HepG2 (cell line): ENCODE data around the gene TMEM41A. TPM values are rescaled to one million over a fixed set of nuclear protein-coding genes. Genes with fewer than 3 reads are reported as not detected.

Experiments
- ATAC-seq: fragments of 200-7000 bp; cut with Tn5 transposase; 3 replicates; pipeline ENCODE4 v1.9.1; 2020; ENCODE audit warnings: mild to moderate bottlenecking, moderate library complexity
- BruUV-seq: library from RNA; stranded (reverse); fragments of 400-500 nt; replicated peaks from 2 replicates; lab custom pipeline; 2021; lab: Mats Ljungman, UMichigan
- CTCF ChIA-PET: fragments of 300-600 bp; formaldehyde crosslinking; extraction: SDS; loops from one replicate; lab custom pipeline; 2021; ENCODE audit warnings: low total read pairs, inconsistent platforms, low intra/inter-chr PET ratio; lab: Yijun Ruan, JAX
- POLR2A ChIA-PET: fragments of 350-600 bp; sonication (Branson Sonifier 250); formaldehyde crosslinking; loops from one replicate; lab custom pipeline; 2020; ENCODE audit warnings: antibody characterized with exemption, inconsistent platforms; lab: Yijun Ruan, JAX
- DNase-seq: peaks from one replicate; pipeline ENCODE4 v3.0.0-alpha.2; 2015; ENCODE audit warnings: low spot score
- FAIRE-seq: peaks from 3 replicates; lab custom pipeline; 2011; peaks lifted over from hg19 to GRCh38; lab: Jason Lieb, UNC
- H2AFZ ChIP-seq: one replicate; pipeline ENCODE4 v1.6.1; 2011; ENCODE audit warnings: low read length, inconsistent platforms
- H3K27ac ChIP-seq: fragments of 300-600 bp; 3 replicates; pipeline ENCODE4 v1.8.0; 2011; ENCODE audit warnings: mixed run types, mild to moderate bottlenecking, mixed read lengths, low read length, inconsistent platforms; ENCODE audit not compliant: insufficient read depth; ENCODE audit errors: extremely low read length
- H3K27me3 ChIP-seq, 2 experiments: fragments of 200-600 bp in 1 of 2; 2 replicates in 1 of 2; 3 replicates in 1 of 2; pipeline versions ENCODE4 v1.6.0 to v1.8.0; 2011; ENCODE audit warnings: low read length in 2 of 2, mild to moderate bottlenecking in 2 of 2, moderate library complexity in 2 of 2, inconsistent platforms in 1 of 2; ENCODE audit not compliant: insufficient read depth in 2 of 2, control insufficient read depth in 1 of 2
- H3K36me3 ChIP-seq, 2 experiments: fragments of 200-600 bp in 1 of 2; replicated peaks in 1 of 2; 2 replicates in 1 of 2; 3 replicates in 1 of 2; pipeline versions ENCODE4 v1.5.1 to v1.8.0; 2011; ENCODE audit warnings: low read length in 2 of 2, inconsistent platforms in 1 of 2; ENCODE audit not compliant: insufficient read depth in 2 of 2, control insufficient read depth in 1 of 2
- H3K4me1 ChIP-seq: 2 replicates; pipeline ENCODE4 v1.5.1; 2012; ENCODE audit warnings: low read length, inconsistent platforms; ENCODE audit not compliant: insufficient read depth
- H3K4me2 ChIP-seq: 2 replicates; pipeline ENCODE4 v1.6.0; 2011; ENCODE audit warnings: low read depth, low read length, inconsistent platforms
- H3K4me3 ChIP-seq, 3 experiments: fragments of 200-600 bp in 1 of 3; sonication (generic), shearing (Covaris generic) in 1 of 3; replicated peaks in 1 of 3; 2 replicates each; pipeline ENCODE4 v1.5.1; 2011 to 2016; ENCODE audit warnings: low read length in 3 of 3, inconsistent platforms in 2 of 3, low read depth in 2 of 3, mild to moderate bottlenecking in 2 of 3, control low read depth in 1 of 3, mixed read lengths in 1 of 3; ENCODE audit not compliant: insufficient read depth in 1 of 3
- H3K79me2 ChIP-seq: one replicate; pipeline ENCODE4 v1.6.1; 2011; ENCODE audit warnings: low read length, inconsistent platforms; ENCODE audit not compliant: insufficient read depth
- H3K9ac ChIP-seq: 2 replicates; pipeline ENCODE4 v1.6.0; 2011; ENCODE audit warnings: mild to moderate bottlenecking, low read depth, low read length, inconsistent platforms; ENCODE audit not compliant: insufficient read depth
- H3K9me3 ChIP-seq: 2 replicates; pipeline ENCODE4 v1.5.1; 2012; ENCODE audit warnings: mild to moderate bottlenecking, low read length
- H4K20me1 ChIP-seq: 2 replicates; pipeline ENCODE4 v1.6.0; 2011; ENCODE audit warnings: inconsistent platforms, mild to moderate bottlenecking, low read length, moderate library complexity; ENCODE audit not compliant: insufficient read depth
- ATAD3A ChIP-seq: sonication (generic); formaldehyde crosslinking; IDR thresholded peaks from 2 replicates; pipeline ENCODE4 v1.4.0; 2020; ENCODE audit warnings: missing genetic modification reagents
- BCL6 ChIP-seq: IDR thresholded peaks from 2 replicates; pipeline ENCODE4 v1.6.1; 2016; ENCODE audit warnings: missing genetic modification reagents, missing compliant biosample characterization
- BHLHE40 ChIP-seq: IDR thresholded peaks from 2 replicates; pipeline ENCODE4 v1.6.1; 2011; ENCODE audit warnings: low read length, improper control_type of control experiment
- CSRNP1 ChIP-seq: sonication (generic); formaldehyde crosslinking; IDR thresholded peaks from 2 replicates; pipeline ENCODE4 v1.8.1; 2023; ENCODE audit warnings: mild to moderate bottlenecking, missing genetic modification reagents
- FOXK1 ChIP-seq: sonication (generic); formaldehyde crosslinking; IDR thresholded peaks from 2 replicates; pipeline ENCODE4 v1.4.0; 2020; ENCODE audit warnings: low read depth, missing genetic modification reagents, borderline replicate concordance
- HCFC1 ChIP-seq: fragments of 150-350 bp; IDR thresholded peaks from 2 replicates; pipeline ENCODE4 v1.6.1; 2014; ENCODE audit warnings: low read depth, low read length
- HMG20A ChIP-seq: IDR thresholded peaks from 2 replicates; pipeline ENCODE4 v1.6.1; 2016; ENCODE audit warnings: borderline replicate concordance
- PHF5A ChIP-seq: IDR thresholded peaks from one replicate; pipeline ENCODE4 v1.6.1; 2018; ENCODE audit warnings: low read depth, missing genetic modification reagents; ENCODE audit not compliant: unreplicated experiment
- PRDM4 ChIP-seq: sonication (generic); formaldehyde crosslinking; IDR thresholded peaks from 2 replicates; pipeline ENCODE4 v1.9.0; 2021; ENCODE audit warnings: missing genetic modification reagents, borderline replicate concordance
- PRMT3 ChIP-seq: sonication (generic); formaldehyde crosslinking; IDR thresholded peaks from 2 replicates; pipeline ENCODE4 v1.8.1; 2022; ENCODE audit warnings: low read depth, mild to moderate bottlenecking, moderate library complexity, missing genetic modification reagents, borderline replicate concordance
- PTBP1 ChIP-seq: fragments of 200-400 bp; formaldehyde crosslinking; IDR thresholded peaks from 2 replicates; pipeline ENCODE4 v1.6.1; 2018; ENCODE audit warnings: low read length, low read depth; ENCODE audit not compliant: poor library complexity, severe bottlenecking
- SRSF4 ChIP-seq: fragments of 200-400 bp; formaldehyde crosslinking; IDR thresholded peaks from one replicate; pipeline ENCODE4 v1.6.1; 2018; ENCODE audit warnings: mild to moderate bottlenecking, low read depth, low read length, moderate library complexity; ENCODE audit not compliant: poor library complexity, severe bottlenecking
- ZNF12 ChIP-seq: sonication (generic); formaldehyde crosslinking; IDR thresholded peaks from 2 replicates; pipeline ENCODE4 v1.5.0; 2020; ENCODE audit warnings: missing genetic modification reagents
- ZNF263 ChIP-seq: sonication (generic); formaldehyde crosslinking; IDR thresholded peaks from 2 replicates; pipeline ENCODE4 v1.4.0; 2020; ENCODE audit warnings: missing genetic modification reagents
- ZNF547 ChIP-seq: sonication (generic); formaldehyde crosslinking; IDR thresholded peaks from 2 replicates; pipeline ENCODE4 v1.5.1; 2020; ENCODE audit warnings: mild to moderate bottlenecking, missing genetic modification reagents
- ZNF687 ChIP-seq: sonication (generic); formaldehyde crosslinking; IDR thresholded peaks from 2 replicates; pipeline ENCODE4 v1.5.1; 2020; ENCODE audit warnings: mild to moderate bottlenecking, missing genetic modification reagents, moderate library complexity
- ZNF720 ChIP-seq: sonication (generic); formaldehyde crosslinking; IDR thresholded peaks from 2 replicates; pipeline ENCODE4 v1.4.0; 2020; ENCODE audit warnings: missing genetic modification reagents
- ZNF768 ChIP-seq: sonication (generic); formaldehyde crosslinking; IDR thresholded peaks from 2 replicates; pipeline ENCODE4 v1.4.0; 2020; ENCODE audit warnings: missing genetic modification reagents
- ZNF841 ChIP-seq: sonication (generic); formaldehyde crosslinking; IDR thresholded peaks from 2 replicates; pipeline ENCODE4 v1.8.1; 2023; ENCODE audit warnings: missing genetic modification reagents, borderline replicate concordance
- WGBS: methylation state at CpG from one replicate; pipeline ENCODE4 v1.1.6; 2017; ENCODE audit warnings: low lambda C conversion rate; 5-methylcytosine and 5-hydroxymethylcytosine counted together
- in situ Hi-C: cut with HindIII; loops from 2 replicates; pipeline ENCODE4 v1.10.0; 2017; ENCODE audit warnings: low pct_unique_long_range_greater_than_20kb; ENCODE audit not compliant: extremely low pct_ligation_motif_present
- intact Hi-C: fragments of 100-400 bp; cut with micrococcal nuclease; formaldehyde crosslinking; loops from one replicate; pipeline ENCODE4 v1.10.0; 2022; ENCODE audit not compliant: unreplicated experiment
- polyA plus RNA-seq, 8 experiments: library from polyadenylated mRNA; depleted of rRNA in 3 of 8; stranded (reverse) in 7 of 8; unstranded in 1 of 8; fragments of >200 nt; fragmentation: Illumina TruSeq in 4 of 8; extraction: Trizol in 4 of 8; gene quantifications; 2 replicates each; pipeline versions ENCODE4 v1.2.1 to v1.2.3, GENCODE V29; 2011 to 2016; ENCODE audit warnings: low read depth in 4 of 8, missing spikeins in 1 of 8, mixed read lengths in 1 of 8; ENCODE audit not compliant: insufficient read depth in 1 of 8
- total RNA-seq, 5 experiments: library from RNA; depleted of rRNA; stranded (reverse); fragments of >200 nt; fragmentation: Illumina TruSeq; extraction: Trizol; gene quantifications; 2 replicates each; pipeline ENCODE4 v1.2.3, GENCODE V29; 2016; ENCODE audit warnings: low read depth in 1 of 5

The TMEM41A gene
- total and polyA plus RNA-seq, 2 of the 13 experiments (the other 11 are each of a cell fraction or from before 2014, with no cell fraction given) = 30.0 to 40.0 TPM

GRCh38 chr3:185486394-185486793 is 12.4 kb downstream of the TMEM41A start:
- Histone ChIP-seq H3K4me1 (peaks cover 20% of the 10 kb centered on the region), H4K20me1 (no peaks in the 10 kb centered on the region; the same call in 1 of the 2 replicates), H3K27me3 (no peaks in the 10 kb centered on the region), H3K9me3 (no peaks in the 10 kb centered on the region), H3K4me2 (no peak overlapping the region), H3K79me2 (no peaks in the 10 kb centered on the region), H3K9ac (no peak overlapping the region), H2AFZ (no peak overlapping the region), H3K4me3 (no peak overlapping the region), H3K36me3 (peaks cover 14 to 33% of the 10 kb centered on the region in 2 experiments; a peak in 4 of 5 replicates), H3K27ac (no peak overlapping the region)
- no TSS peak for BruUV-seq
- FAIRE-seq (no peak), DNase-seq (no peak), ATAC-seq (no peak)
- intact Hi-C loops (no loop called here), in situ Hi-C loops (no loop called here)
- no peak for TF ChIP-seq ZNF263 (CRISPR knock-in tag)
- no peak for TF ChIP-seq PRMT3 (CRISPR knock-in tag)
- no peak for TF ChIP-seq ZNF768 (CRISPR knock-in tag)
- no peak for TF ChIP-seq ZNF12 (CRISPR knock-in tag)
- no peak for TF ChIP-seq FOXK1
- TF ChIP-seq ZNF687 (CRISPR knock-in tag) = no peak
- TF ChIP-seq ZNF841 (CRISPR knock-in tag) = no peak
- TF ChIP-seq PRDM4 (CRISPR knock-in tag) = no peak
- no peak for TF ChIP-seq ZNF547
- no peak for TF ChIP-seq HCFC1
- no peak for TF ChIP-seq HMG20A (CRISPR knock-in tag)
- no peak for TF ChIP-seq BCL6 (CRISPR knock-in tag)
- TF ChIP-seq CSRNP1 (CRISPR knock-in tag) = no peak
- no peak for TF ChIP-seq PHF5A (CRISPR knock-in tag)
- TF ChIP-seq ZNF720 (CRISPR knock-in tag) = no peak
- no peak for TF ChIP-seq BHLHE40
- TF ChIP-seq SRSF4 = no peak
- no peak for TF ChIP-seq ATAD3A (CRISPR knock-in tag)
- no peak for TF ChIP-seq PTBP1
- CTCF ChIA-PET = no interaction called here
- 97% methylated on average over 5 of the region's 5 CpGs for WGBS
- POLR2A ChIA-PET = no interaction called here
